GM18870 (cell line): ENCODE data around the gene ASMTL.
"Not testable (repeated sequence)": the region's sequence is repeated elsewhere in the genome, so short reads cannot be mapped to it uniquely, and the experiment has no call there.

Experiments used
- ATAC-seq: cut with Tn5 transposase; IDR thresholded peaks from one replicate; pipeline ENCODE4 v1.9.1; 2021; ENCODE audit warnings: moderate library complexity; ENCODE audit not compliant: unreplicated experiment

ASMTL gene

DNA sequence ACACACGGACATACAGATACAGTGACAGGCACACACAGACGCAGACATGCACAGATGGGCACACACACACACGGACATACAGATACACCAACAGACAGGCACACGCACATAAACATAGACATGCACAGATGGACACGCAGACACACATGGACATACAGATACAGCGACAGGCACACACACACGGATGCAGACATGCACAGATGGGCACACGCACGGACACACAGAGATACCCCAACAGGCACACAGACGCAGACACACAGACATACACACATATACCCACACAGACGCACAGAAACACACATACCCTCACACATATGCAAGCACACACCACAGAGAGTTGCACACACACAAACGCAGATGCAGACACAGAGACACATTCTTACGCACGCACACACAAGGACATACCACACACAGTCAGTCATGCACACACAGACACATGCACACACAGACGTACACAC is 36.4 kb downstream of the ASMTL start:
- ATAC-seq, result no peak

DNA sequence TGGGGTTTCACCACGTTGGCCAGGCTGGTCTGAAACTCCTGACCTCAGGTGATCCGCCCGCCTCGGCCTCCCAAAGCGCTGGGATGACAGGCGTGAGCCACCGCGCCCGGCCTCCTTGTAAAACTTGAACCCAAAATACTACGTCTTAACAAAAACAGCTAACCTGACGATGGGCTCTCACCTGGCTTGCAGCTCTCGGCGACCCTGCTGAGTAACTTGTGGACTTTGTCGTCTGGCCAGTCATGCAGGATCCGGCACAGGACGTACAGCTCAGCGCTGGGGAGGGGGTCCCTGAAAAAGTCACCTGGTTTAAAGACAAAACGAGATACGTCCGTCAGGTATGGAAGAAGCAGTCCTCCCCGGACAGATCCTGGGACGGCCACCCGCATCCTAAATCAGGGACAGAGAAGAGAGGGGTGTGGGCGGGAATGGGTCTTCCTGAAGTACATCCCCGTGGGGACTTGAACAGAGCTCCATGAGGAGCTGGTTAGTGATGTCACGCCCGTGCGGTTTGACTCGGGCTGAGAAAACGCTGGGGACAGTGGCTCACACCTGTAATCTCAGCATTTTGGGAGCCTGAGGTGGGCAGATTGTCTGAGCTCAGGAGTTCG is 40.1 kb downstream of the ASMTL start:
- no peak for ATAC-seq

DNA sequence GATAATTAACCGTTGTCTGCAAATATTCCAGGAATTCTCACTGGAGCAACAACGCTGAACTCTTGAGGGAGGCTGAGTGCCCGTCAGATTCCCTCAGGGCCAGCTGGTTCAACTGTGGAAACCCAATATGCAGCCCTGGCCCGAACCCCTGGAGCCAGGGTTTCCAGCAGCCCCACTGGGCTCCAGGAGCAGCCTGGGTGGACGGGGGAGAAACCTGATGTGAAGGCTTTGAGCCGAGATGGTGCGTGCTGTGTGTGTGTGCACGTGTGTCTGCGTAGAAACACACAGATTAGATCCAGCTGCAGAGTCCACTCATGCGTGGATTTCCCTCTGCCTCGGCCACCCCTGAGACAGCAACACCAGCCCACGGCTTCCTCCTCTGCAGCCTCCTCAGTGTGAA is 41.4 kb downstream of the ASMTL start:
- no peak for ATAC-seq

DNA sequence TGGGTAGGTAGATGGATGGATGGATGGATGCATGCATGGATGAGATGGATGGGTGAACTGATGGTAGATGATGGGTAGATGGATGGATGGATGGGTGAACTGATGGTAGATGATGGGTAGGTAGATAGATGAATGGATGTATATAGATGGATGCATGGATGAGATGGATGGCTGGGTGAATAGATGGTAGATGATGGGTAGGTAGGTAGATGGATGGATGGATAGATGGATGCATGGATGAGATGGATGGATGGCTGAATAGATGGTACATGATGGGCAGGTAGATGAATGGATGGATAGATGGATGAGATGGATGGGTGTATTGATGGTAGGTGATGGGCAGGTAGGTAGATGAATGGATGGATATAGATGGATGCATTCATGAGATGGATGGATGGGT is 45.7 kb downstream of the ASMTL start:
- ATAC-seq, result no peak

DNA sequence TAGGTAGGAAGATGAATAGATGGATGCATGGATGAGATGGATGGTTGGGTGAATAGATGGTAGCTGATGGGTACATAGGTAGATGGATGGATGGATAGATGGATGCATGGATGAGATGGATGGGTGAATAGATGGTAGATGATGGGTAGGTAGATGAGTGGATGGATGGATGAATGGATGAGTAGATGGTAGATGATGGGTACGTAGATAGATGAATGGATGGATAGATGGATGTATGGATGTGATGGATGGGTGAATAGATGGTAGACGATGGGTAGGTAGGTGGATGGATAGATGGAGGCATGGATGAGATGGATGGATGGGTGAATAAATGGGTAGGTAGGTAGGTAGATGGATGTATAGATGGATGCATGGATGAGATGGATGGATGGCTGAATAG is 46.9 kb downstream of the ASMTL start:
- ATAC-seq, result not testable (repeated sequence)

DNA sequence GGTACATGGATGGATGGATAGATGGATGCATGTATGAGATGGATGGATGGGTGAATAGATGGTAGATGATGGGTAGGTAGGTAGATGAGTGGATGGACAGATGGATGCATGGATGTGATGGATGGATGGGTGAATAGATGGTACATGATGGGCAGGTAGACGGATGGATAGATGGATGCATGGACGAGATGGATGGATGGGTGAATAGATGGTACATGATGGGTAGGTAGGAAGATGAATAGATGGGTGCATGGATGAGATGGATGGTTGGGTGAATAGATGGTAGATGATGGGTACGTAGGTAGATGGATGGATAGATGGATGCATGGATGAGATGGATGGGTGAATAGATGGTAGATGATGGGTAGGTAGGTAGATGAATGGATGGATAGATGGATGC is 48.8 kb downstream of the ASMTL start:
- not testable (repeated sequence) for ATAC-seq

DNA sequence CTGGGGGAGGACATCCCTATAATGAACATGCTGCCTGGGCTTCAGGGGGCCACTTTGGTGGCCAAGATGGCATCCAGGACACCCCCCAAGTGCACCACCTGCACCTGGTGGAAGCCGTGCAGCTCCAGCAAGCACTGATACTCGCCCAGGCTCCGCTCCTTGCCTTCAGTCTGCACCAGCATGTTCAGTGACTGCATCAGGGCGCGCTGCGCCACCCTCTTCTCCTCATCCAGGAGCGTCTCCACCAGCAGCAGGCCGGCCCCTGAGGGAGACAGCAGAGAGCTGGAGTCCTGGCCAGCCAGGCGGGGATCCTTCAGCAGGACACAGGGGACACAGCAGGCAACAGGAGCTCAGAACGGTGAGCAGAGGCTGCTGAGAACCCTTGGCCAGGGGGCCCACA is 49.5 kb downstream of the ASMTL start:
- ATAC-seq, result no peak

DNA sequence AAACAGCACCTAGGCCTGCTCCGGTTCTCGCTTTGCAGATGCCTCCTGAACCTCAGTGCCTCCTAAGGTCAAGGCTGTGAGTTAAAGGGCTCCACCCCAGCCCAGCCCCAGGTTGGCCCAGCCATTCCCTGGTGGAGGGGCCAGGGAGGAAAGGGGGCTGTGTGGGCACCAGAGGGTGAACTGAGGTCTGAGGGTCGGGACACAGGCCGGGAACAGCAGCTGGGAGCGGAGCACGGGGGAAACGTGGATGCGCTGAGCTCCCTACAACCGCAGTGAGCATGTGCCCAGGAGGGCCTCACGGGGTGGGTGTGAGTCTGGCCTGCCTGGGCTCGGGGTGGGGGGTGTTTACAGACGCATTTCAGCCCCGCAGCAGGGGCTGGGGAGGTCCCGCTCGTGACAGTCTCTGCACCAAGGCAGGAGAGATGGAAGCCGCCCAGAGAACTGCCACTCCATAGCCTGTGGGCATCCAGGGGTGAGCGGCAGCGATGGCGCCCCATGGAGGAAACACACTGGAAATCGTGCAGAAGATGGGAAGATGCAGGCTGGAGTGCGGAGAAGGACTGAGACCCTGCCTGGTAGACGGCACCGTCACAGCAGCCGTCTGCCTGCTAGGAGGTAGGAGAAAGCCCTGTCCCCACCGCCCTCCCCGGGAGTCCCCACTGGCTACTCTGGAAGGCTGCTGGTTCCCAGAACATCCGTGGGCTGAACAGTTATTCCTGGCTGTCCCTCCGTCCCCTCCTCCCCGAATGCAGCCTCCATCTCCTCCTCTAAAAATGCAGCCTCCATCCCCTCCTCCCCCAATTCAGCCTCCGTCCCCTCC is 50.9 kb downstream of the ASMTL start:
- no peak for ATAC-seq

DNA sequence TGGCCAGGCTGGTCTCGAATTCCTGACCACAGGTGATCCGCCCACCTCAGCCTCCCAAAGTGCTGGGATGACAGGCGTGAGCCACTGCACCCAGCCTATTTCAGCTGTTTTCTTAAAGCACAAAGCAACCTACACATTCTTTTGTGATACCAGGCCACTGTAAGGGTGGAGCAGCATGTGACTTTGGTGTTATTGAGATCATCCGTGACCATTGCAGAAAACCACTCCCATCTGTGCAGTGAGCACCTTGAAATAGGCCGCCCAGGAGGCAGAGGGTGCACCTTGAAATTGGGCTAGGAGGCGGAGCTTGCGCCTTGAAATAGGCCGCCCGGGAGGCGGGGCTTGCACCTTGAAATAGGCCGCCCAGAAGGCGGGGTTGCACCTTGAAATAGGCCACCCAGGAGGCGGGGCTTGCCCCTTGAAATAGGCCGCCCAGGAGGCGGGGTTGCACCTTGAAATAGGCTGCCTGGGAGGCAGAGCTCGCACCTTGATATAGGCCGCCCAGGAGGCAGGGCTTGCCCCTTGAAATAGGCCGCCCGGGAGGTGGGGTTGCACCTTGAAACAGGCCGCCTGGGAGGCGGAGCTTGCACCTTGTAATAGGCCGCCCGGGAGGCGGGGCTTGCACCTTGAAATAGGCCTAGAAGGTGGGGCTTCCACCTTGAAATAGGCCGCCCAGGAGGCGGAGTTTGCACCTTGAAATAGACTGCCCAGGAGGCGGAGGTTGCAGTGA is 51.8 kb downstream of the ASMTL start:
- no peak for ATAC-seq

DNA sequence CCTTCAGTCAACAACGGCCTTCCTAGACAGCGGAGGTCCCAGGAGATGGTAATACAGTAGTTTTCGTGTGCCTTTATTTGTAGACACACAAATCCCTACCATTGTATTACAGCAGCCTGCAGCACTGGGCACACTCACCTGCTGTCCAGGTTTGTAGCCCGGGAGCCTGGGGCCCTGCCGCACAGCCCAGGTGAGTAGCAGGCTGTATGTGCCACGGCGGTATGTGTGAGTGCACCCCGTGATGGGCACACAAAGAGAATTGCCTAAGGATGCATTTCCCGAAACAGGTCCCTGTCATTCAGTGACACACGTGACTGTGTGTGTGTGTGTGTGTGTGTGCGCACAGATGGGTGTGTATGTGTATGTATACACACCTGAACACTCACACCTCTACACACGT is 52.7 kb downstream of the ASMTL start:
- ATAC-seq, result no peak

DNA sequence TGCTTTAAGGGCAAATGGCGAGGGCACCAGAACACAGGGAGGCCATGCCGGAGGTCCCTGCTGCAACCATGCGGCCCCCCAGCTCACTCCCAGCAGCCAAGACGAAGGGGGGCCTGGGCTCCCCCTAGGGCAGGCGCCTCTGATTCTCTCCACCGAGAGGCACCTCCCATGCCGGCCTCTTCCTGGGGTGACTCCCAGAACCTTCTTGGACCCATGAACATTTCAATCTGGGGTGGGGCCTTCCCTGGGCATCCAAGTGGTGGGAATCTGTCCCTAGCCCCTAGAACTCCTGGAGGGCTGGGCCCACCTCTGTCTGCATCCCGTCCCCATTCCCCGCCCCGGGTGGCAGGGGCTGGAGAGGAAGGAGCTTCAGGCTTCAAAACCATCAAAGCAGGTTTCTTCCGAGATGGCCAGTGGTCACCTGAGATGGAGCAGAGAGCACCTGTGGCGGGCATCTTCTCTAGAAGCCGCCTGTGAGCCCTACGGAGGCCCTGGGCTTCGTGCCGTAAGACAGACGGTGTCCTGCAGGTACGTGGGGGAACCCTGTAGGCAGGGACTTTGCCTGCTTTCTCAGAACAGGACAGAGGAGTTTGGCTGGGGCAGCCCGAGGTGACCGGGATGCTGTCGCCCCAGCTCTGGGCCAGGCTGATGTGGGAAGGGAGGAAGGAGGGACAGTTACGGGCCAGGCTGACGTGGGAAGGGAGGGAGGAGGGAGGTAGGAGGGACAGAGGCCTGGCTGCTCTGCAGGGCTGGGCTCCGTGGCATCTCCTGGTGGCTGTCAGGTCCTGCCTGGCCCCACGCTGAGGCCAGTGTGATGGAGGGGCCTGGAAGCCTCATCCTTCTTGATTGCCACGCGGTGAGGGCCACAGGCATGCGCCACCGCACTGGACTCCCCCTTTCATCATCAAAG is 54.0 kb downstream of the ASMTL start:
- no peak for ATAC-seq

DNA sequence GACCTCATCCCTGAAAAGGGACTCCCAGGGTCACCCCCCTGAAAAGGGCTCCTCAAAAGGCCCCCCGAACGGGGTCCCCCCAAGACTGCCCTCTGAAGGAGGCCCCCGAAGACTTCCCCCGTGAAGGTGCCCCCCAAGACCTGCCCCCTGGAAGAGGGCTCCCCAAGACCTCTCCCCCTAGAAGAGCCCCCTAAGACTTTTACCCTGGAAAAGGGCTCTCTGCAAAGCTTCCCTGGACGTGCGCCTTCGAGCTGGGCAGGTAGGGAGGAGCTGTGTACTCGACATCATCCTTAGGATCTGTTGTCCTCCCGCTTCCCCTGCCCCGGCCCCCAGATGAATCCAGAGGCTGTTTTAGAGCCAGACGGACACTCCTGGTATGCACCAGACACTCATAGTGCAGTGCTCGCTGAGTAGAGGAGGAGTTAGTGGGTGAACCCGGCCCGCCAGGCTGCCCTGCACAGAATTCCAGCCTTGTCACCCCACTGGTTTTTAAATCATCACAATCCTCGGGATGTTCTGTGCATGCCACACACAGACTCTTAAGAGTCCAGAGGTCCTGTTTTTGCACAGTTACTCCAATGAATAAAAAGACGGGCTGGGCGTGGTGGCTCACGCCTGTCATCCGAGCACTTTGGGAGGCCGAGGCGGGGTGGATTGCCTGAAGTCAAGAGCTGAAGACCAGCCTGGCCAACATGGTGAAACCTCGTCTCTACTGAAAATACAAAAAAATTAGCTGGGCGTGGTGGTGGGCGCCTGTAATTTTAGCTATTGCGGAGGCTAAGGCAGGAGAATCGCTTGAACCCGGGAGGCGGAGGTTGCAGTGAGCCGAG is 55.1 kb downstream of the ASMTL start:
- no peak for ATAC-seq

DNA sequence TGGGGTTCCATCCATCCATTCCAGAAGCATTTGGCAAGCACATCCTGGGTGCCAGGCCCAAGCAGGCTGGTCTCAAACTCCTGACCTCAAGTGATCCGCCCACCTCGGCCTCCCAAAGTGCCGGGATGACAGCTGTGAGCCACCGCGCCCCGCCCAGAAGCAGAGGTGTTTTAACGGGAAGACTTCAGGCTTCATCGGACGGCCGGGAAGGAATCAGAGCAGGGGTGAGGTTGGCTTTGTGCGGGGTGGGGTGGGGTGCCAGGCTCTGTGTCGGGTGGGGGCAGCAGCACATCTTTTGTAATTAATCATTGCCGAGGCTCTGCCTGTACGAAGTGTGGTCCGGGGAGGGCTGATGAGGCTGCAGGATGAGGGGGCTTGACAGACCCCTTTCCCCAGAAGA is 55.7 kb downstream of the ASMTL start:
- ATAC-seq, result no peak

DNA sequence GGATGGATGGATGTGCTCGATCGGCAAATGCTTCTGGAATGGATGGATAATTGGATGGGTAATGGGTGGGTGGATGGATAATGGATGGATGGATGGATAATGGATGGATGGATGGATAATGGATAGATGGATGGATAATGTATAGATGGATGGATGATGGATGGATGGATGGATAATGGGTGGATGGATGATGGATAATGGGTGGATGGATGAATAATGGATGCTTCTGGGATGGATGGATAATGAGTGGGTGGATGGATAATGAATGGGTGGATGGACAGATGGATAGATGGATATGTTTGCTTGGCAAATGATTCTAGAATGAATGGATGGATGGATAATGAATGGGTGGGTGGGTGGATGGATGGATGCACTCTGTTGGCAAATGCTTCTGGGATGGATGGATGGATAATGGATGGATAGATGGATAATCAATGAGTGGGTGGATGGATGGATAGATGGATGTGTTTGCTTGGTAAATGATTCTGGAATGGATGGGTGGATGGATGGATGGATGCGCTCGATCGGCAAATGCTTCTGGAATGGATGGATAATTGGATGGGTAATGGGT is 57.0 kb downstream of the ASMTL start:
- no peak for ATAC-seq

DNA sequence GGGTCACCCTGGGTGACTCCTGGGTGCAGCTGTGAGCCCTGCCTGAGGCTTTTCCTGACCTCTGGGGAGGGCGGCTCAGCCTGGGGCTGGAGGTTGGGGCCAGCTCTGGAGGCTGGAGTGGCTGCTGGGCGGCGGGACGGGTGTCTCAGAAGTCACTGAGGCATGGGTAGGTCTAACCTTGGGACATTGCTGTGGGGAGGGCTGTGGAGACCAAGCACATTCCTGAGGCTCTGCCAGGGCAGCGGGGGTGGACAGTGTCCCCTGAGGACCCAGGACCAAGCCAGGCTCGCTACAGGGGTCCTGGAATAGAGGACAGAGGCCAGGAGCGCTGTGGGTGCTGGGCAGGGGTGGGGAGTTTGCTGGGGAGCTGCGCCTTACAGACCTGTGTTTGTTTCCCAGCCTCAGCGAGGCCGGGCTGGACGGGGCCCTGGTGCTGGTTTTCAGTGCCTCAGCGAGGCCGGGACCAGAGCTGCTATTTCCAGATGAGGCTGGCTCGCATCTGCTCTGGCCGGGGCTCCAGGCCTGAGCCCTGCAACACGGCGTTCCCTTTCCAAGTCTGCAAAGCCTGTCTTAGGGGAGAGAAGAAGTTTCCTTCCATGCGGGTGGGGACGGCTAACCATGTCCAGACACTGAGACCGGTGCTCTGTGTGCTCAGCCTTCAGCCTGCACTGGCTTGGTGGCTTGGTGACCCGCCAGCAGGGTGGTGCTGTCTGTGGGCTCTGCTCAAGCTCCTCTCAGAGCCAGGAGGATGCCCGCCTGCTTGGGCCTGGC is 57.8 kb downstream of the ASMTL start:
- no peak for ATAC-seq

DNA sequence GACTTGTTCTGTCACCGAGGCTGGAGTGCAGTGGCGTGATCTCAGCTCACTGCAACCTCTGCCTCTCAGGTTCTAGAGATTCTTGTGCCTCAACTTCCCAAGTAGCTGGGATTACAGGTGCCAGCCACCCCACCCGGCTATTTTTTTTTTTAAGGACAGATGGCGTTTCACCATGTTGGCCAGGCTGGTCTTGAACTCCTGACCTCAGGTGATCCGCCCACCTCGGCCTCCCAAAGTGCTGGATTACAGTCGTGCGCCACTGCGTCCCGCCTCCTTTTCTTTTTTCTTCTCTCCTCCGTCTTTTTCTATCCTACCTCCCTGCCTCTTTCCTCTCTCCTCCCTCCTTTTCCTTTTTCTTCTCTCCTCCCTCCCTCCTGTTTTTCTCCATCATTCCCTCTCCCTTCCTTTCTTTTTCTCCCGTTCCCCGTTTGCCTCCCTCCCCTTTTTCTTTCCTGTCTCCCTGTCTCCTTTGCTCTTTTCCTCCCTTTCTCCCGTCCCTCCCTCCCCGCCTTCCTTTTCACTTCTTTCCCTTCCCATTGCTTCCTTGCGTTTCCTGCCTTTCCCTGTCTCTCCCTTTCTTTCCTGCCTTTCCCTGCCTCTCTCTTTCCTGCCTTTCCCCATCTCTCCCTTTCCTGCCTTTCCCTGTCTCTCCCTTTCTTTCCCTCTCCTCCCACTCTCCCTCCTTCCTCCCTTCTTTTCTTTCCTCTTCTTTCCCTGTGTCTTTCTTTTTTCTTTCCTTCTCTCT is 58.7 kb downstream of the ASMTL start:
- no peak for ATAC-seq

DNA sequence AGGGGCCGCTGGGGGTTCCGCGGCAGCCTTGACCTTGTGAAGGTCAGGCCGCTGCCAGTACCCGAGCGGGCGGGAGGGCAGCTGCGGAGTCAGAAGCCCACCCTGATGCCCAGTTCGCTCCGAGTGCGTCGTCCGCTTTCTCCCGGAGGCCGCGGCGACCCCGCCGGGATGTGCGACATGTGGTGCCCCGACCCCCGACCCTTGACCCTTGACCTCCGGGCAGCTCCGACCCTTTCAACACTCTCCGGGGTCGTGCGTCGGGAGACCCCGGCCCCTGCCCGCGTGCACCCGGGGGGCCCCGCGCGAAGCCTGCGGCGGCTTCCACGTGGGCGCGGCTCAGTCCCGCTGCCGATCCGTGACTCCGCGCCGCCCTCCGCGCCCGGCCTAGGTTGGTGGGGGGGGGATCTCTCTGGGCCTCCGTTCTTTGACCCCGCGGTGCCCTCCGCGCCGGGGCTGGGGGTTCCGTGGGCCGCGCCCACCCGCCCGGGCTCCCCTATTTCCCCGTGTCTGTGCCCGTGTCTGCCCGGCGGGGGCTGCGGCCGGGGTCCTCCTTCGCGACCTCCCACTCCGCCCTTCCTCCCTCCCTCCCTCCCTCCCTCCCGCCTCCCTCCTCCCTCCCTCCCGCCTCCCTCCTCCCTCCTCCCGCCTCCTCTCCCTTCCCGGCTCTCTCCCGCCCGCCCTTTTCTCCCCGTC is 60.2 kb downstream of the ASMTL start:
- ATAC-seq, result peak; percentile 20
